Uterus (tissue), 4 donors: ENCODE results near the gene EPHA6. TPM values are rescaled to one million over a fixed set of nuclear protein-coding genes. Genes with fewer than 3 reads are reported as not detected.

Experiments used
- DNase-seq, 2 donors: peaks; one replicate each; pipeline ENCODE4 v3.0.0-alpha.2; 2019 to 2020
- H3K27ac ChIP-seq, 2 donors: fragments of 200-600 bp; sonication (generic); 1 replicate in 1 of 2; 2 replicates in 1 of 2; pipeline ENCODE4 v1.5.1; 2016 to 2018
- H3K27me3 ChIP-seq, 2 donors: fragments of 200-600 bp; sonication (generic); one replicate each; pipeline ENCODE4 v1.5.1; 2018 to 2019; ENCODE audit warnings: control low read depth in 1 of 2
- H3K36me3 ChIP-seq, 2 donors: fragments of 200-600 bp; sonication (generic); one replicate each; pipeline ENCODE4 v1.5.1; 2019; ENCODE audit warnings: control low read depth in 1 of 2
- H3K4me1 ChIP-seq, 2 donors: fragments of 200-600 bp; sonication (generic); one replicate each; pipeline ENCODE4 v1.5.1; 2018 to 2019; ENCODE audit warnings: control low read depth in 1 of 2
- H3K4me3 ChIP-seq, 2 donors: fragments of 200-600 bp; sonication (generic); 1 replicate in 1 of 2; 2 replicates in 1 of 2; pipeline ENCODE4 v1.5.1; 2018 to 2019; ENCODE audit warnings: mild to moderate bottlenecking in 1 of 2
- H3K9me3 ChIP-seq, 2 donors: fragments of 200-600 bp; sonication (generic); one replicate each; pipeline ENCODE4 v1.5.1; 2019; ENCODE audit warnings: control low read depth in 1 of 2
- CTCF ChIP-seq, 4 experiments: fragments of 200-600 bp in 2 of 4; fragments of 450-650 bp in 2 of 4; sonication (generic) in 2 of 4; IDR thresholded peaks; one replicate each; pipeline ENCODE4 v1.5.1; 2016 to 2019; ENCODE audit warnings: antibody characterized with exemption in 4 of 4, mild to moderate bottlenecking in 2 of 4, moderate library complexity in 1 of 4
- POLR2A ChIP-seq, 2 donors: fragments of 450-650 bp; IDR thresholded peaks; one replicate each; pipeline ENCODE4 v1.6.1; 2016; ENCODE audit warnings: antibody characterized with exemption in 2 of 2, mild to moderate bottlenecking in 1 of 2, moderate library complexity in 1 of 2
- intact Hi-C: fragments of 100-400 bp; cut with DNase I; formaldehyde crosslinking; loops from one replicate; pipeline ENCODE4 v1.15.1; 2023; ENCODE audit warnings: low total_unique reads
- total RNA-seq, 4 donors: library from RNA; depleted of rRNA in 3 of 4; stranded (reverse); fragments of >200 nt in 3 of 4; gene quantifications; one replicate each; pipeline versions ENCODE4 v1.1.0 to v1.2.4, GENCODE V29; 2014 to 2023
- donor health status: DM: yes; HTN: yes; CAD: no.

The EPHA6 gene
- total RNA-seq, 4 donors from 2014 or later, result 0.29 to 7.3 (median 2.5) TPM

GRCh38 chr3:97736928-97737327 is 922.5 kb downstream of the EPHA6 start:
- no peak for DNase-seq
- Histone ChIP-seq H3K27ac (no peak overlapping the region), H3K36me3 (no peaks in the 10 kb centered on the region), H3K9me3 (no peaks in the 10 kb centered on the region), H3K27me3 (no peaks in the 10 kb centered on the region), H3K4me3 (no peak overlapping the region), H3K4me1 (no peaks in the 10 kb centered on the region)
- TF ChIP-seq POLR2A (IDR thresholded peaks at IDR 0.05) (no peak), CTCF (IDR thresholded peaks at IDR 0.05) (no peak)
- intact Hi-C loops, result no loop called here

GRCh38 chr3:97738761-97739160 is 924.4 kb downstream of the EPHA6 start:
- no peak overlapping the region for H3K4me3 ChIP-seq
- no peak for DNase-seq
- H3K9me3 ChIP-seq, result no peaks in the 10 kb centered on the region
- H3K27ac ChIP-seq, result no peak overlapping the region
- no peaks in the 10 kb centered on the region for H3K27me3 ChIP-seq
- TF ChIP-seq CTCF (IDR thresholded peaks at IDR 0.05) (no peak), POLR2A (IDR thresholded peaks at IDR 0.05) (no peak)
- no peaks in the 10 kb centered on the region for H3K36me3 ChIP-seq
- H3K4me1 ChIP-seq, result no peaks in the 10 kb centered on the region
- intact Hi-C loops, result no loop called here

- H3K27ac ChIP-seq, result no peak overlapping the region
- no peak for DNase-seq
- no peaks in the 10 kb centered on the region for H3K4me1 ChIP-seq
- TF ChIP-seq CTCF (IDR thresholded peaks at IDR 0.05) (no peak), POLR2A (IDR thresholded peaks at IDR 0.05) (no peak)
- no peak overlapping the region for H3K4me3 ChIP-seq
- intact Hi-C loops, result no loop called here
- no peaks in the 10 kb centered on the region for H3K9me3 ChIP-seq
- no peaks in the 10 kb centered on the region for H3K36me3 ChIP-seq
- H3K27me3 ChIP-seq, result no peaks in the 10 kb centered on the region
Measured at GRCh38 chr3:97742036-97742435, 927.6 kb downstream of the EPHA6 start.

GRCh38 chr3:97744289-97744688 is 929.9 kb downstream of the EPHA6 start:
- Histone ChIP-seq H3K4me1 (no peaks in the 10 kb centered on the region), H3K9me3 (no peaks in the 10 kb centered on the region), H3K27me3 (no peaks in the 10 kb centered on the region), H3K4me3 (no peak overlapping the region), H3K36me3 (no peaks in the 10 kb centered on the region), H3K27ac (no peak overlapping the region)
- intact Hi-C loops, result no loop called here
- DNase-seq, result no peak
- no peak for TF ChIP-seq CTCF (IDR thresholded peaks at IDR 0.05)
- TF ChIP-seq POLR2A (IDR thresholded peaks at IDR 0.05), result no peak

- Histone ChIP-seq H3K27me3 (no peaks in the 10 kb centered on the region), H3K27ac (peak overlapping the region; percentile 69 to 81), H3K4me3 (peak overlapping the region; percentile 73 to 83), H3K4me1 (peaks cover 0 to 7% of the 10 kb centered on the region in 2 donors), H3K36me3 (no peaks in the 10 kb centered on the region), H3K9me3 (no peaks in the 10 kb centered on the region)
- intact Hi-C loops, result no loop called here
- TF ChIP-seq POLR2A (IDR thresholded peaks at IDR 0.05) (no peak), CTCF (IDR thresholded peaks at IDR 0.05) (no peak)
- DNase-seq, result no peak
Measured at GRCh38 chr3:97763586-97764406, 949.4 kb downstream of the EPHA6 start.
